RKO (cell line): Measurements from ENCODE around the gene PTPN3.

ENCODE experiments used
- DNase-seq: peaks from one replicate; pipeline ENCODE4 v3.0.0-alpha.2; 2016; ENCODE audit warnings: low spot score

Gene PTPN3

GRCh38 chr9:109506097-109506712, 8.1 kb upstream of the PTPN3 start:
- DNase-seq: no peak

DNA sequence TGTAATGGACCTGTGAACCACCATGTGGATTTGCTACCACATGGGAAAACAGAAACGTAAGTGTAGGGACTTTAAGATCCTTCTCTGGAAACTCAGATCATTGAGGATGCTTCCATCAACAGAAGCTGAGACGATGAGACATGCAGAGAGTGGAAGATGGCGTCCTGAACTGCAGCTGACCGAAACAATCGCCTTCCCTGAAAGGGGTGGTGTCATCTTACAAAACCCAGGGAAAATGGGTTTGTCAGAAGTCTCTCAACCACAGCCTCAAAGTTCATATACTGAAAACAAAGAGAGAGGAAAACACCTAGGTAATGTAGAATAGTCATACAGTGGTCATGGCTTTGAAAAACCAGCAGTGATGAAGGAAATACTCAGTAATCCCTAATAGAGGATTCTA, 6.6 kb upstream of the PTPN3 start:
- DNase-seq: no peak

DNA sequence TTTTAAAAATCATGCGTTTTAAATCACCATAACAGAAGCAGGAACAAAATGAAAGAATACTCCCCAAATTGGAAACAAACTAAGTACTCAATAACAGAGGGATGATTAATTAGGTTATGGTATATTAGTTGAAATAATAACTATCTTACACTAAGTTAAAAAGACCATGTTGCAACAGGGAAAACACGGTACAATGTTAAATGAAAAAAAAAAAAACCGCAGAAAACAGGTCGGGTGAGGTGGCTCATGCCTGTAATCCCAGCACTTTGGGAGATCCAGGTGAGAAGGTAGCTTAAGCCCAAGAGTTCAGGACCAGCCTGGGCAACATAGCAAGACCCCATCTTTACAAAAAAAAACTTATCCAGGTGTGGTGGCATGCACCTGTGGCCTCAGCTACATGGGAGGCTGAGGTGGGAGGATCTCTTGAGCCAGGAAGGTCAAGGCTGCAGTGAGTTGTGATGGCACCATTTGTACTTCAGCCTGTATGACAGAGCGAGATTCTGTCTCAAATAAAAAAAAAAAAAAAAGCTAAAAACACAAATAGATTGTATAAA, 2.4 kb upstream of the PTPN3 start:
- DNase-seq: no peak

- DNase-seq: no peak
These were observed 1.7 kb upstream of the PTPN3 start for GRCh38 chr9:109499631-109500410.

DNA sequence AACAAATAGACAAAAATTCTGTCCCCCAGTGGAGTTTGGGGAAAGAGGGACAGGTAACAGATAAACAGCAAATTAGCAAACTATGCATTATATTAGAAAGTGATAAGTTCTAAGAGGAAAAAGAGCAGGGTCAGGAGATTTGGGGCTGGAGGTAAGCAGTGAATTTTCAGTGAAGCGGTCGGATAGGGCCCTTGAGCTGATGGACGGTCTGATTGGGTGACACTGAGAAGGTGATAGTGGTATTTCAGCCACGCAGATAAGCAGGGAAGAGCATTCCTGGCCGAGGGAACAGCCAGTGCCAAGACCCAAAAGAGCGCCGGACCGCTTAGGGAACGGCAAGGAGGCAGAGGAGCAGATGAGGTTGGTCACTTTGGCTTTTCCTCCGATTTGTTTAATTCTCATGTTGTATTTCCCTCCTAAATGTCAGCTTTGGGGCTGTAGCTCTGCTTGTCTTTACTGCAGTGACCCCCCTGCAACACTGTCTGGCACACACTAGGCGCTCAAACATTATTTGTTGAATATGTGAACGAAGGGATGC, 1.1 kb upstream of the PTPN3 start:
- no peak for DNase-seq

DNA sequence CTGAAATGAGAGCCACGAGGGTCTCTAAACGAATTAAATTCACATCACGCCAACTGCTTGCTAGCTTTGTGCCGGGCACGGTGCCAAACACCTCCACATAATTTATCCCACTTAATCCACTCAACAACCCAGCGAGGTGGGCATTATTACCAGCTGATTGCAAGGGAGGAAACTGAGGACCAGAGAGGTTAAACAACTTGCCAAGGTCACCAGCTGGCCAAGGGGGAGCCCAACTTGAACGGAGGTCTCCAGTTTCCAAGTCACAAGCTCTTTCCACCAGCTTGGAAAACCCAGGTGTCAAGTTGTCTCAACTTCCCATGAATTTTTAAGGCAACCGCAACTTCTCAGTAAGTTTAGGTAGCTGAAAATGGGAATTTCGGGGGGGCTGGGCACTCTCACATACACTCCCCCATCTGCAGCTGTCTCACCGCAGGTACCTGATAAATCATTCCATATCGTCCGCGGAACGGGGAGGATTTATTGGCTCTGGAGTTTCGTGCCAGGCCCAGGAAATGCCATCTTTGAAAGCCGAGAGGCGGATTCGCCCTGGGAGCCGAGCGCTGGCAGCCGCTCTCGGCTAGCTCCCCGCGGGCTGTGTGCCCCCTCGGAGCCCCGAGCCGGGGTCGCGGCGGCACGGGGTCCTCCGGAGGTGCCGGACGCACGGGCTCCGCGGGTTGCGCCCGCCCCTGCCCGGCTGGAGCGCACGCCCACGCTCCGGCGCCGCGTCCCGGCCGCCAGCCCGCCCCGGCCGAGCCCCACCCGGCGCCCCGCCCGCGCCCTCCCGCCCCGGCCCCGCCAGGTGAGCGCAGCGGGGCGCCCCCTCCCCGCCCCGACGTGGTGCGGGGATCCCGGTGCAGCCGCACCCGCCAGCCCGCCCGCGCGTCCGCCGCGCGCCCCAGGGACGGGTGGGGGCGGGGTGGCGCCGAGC, 617 bp downstream of the PTPN3 start:
- peak; percentile 49 for DNase-seq

- no peak for DNase-seq
These were observed 1.3 kb downstream of the PTPN3 start for GRCh38 chr9:109496841-109497225.

- DNase-seq: no peak
These were observed 1.9 kb downstream of the PTPN3 start for GRCh38 chr9:109496218-109496617.

DNA sequence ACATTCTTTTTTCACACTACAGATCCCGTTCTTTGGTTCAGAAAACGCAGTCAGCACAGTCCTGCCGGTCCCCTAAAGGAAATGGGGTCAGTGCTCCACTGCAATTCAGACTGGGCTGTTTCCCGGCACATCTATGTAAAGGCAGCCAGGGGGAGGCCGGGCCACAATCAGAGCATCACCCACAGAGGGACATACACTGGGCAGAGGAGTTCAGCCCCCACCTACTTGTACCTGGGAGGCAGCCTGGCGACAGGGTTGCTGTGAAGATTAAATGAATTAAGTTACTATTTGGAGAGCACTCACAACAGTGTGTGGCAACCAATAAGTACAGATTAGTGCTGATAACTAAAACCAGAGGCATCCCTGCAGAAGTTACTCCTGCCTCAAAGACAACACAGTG, 4.5 kb downstream of the PTPN3 start:
- no peak for DNase-seq

- no peak for DNase-seq
These were observed 6.5 kb downstream of the PTPN3 start for GRCh38 chr9:109491590-109491989.

- DNase-seq: no peak
These were observed 9.2 kb downstream of the PTPN3 start for GRCh38 chr9:109488791-109489492.

- DNase-seq: no peak
These were observed 9.8 kb downstream of the PTPN3 start for GRCh38 chr9:109488351-109488750.

GRCh38 chr9:109487247-109487646, 10.9 kb downstream of the PTPN3 start:
- DNase-seq: no peak

DNA sequence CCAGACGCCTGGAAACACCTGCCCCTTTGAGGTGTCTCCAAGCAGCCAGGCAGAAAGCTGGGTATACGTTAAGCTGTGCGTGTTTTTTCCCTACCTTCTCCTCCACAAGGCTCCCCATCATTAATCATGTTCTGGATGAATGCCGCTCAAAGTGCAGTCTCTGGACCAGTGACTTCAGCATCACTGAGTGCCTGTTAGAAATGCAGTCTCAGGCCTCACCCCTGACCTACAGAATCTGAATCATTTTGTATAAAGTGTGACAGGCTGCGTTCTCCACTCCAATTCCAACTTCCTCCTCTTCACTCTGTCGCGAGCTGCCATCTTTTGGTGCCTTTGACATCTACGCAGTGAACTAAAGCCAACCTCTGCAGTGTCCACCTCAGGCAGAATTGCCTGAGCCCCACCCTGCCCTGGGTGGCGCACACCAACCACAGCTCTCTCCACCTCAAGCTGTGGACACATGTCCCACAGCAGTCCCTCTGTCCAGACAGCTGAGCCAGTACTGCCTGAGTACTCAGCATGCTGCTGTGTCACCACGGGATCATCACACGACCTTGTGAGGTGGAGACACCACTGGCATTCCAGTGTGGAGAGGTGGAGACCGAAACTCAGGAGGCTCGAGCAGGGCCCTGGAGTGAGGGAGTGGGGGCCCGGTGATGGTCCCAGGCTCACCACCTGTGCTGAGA, 14.2 kb downstream of the PTPN3 start:
- no peak for DNase-seq

DNA sequence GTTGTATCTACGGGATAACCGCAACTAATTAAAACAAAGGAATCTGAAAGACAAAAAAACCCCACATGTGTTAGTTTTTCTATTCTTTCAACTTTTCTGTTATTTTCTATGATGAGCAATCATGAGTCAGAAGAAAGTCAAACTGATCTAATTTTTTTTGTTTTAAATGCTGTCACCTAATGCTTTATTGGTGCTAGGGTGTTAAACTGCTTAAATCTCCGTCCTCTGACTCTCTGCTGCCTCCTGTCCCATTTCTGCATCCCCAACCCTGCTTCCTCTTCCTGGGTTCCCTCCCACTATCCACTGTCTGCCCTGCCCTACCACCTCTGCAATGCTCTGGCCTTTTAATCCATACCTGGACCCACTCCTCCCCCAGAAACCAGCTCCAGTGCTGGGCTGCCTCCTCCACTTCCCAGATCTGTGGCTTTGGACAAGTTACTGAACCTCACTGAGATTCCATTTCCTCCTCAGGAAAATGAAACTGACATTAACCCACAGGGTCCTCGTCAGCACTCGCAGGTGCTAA, 15.7 kb downstream of the PTPN3 start:
- peak; percentile 50 for DNase-seq

GRCh38 chr9:109481856-109482255, 16.3 kb downstream of the PTPN3 start:
- no peak for DNase-seq

GRCh38 chr9:109479822-109480221, 18.3 kb downstream of the PTPN3 start:
- DNase-seq: no peak

GRCh38 chr9:109478665-109479380, 19.3 kb downstream of the PTPN3 start:
- DNase-seq: no peak

GRCh38 chr9:109478051-109478563, 20.0 kb downstream of the PTPN3 start:
- no peak for DNase-seq
